Activated CD4-positive, alpha-beta T cell treated with anti-CD3 and anti-CD28 coated beads, Interleukin-2, amount 50 U/mL, for 24 hours (primary cell): ENCODE measurements around the gene TMTC2.

Experiments used
- DNase-seq, 2 donors: peaks; one replicate each; pipeline ENCODE4 v3.0.0-alpha.2; 2020; ENCODE audit warnings: low read depth in 1 of 2, low spot score in 1 of 2

Gene TMTC2

GRCh38 chr12:82948491-82948890, 261.8 kb downstream of the TMTC2 start:
- DNase-seq, result no peak

- no peak for DNase-seq
Observed at GRCh38 chr12:82950356-82950755, 263.6 kb downstream of the TMTC2 start.

GRCh38 chr12:82952946-82953345, 266.2 kb downstream of the TMTC2 start:
- DNase-seq, result no peak

- DNase-seq, result no peak
Observed at GRCh38 chr12:82953397-82953796, 266.7 kb downstream of the TMTC2 start.

GRCh38 chr12:82954064-82954463, 267.4 kb downstream of the TMTC2 start:
- DNase-seq, result no peak

GRCh38 chr12:82954572-82954971, 267.9 kb downstream of the TMTC2 start:
- no peak for DNase-seq

- no peak for DNase-seq
Observed at GRCh38 chr12:82955043-82955442, 268.3 kb downstream of the TMTC2 start.

GRCh38 chr12:82958966-82959365, 272.3 kb downstream of the TMTC2 start:
- no peak for DNase-seq

- DNase-seq, result no peak
Observed at GRCh38 chr12:82959821-82960220, 273.1 kb downstream of the TMTC2 start.

- no peak for DNase-seq
Observed at GRCh38 chr12:82961835-82962234, 275.1 kb downstream of the TMTC2 start.

GRCh38 chr12:82963956-82964355, 277.2 kb downstream of the TMTC2 start:
- no peak for DNase-seq

GRCh38 chr12:82964446-82964845, 277.7 kb downstream of the TMTC2 start:
- DNase-seq, result no peak

GRCh38 chr12:82966001-82966559, 279.4 kb downstream of the TMTC2 start:
- DNase-seq, result no peak

- no peak for DNase-seq
Observed at GRCh38 chr12:82968631-82969367, 282.1 kb downstream of the TMTC2 start.

- DNase-seq, result no peak
Observed at GRCh38 chr12:82970614-82971013, 283.9 kb downstream of the TMTC2 start.

- no peak for DNase-seq
Observed at GRCh38 chr12:82971584-82971983, 284.9 kb downstream of the TMTC2 start.

GRCh38 chr12:82972624-82973023, 285.9 kb downstream of the TMTC2 start:
- DNase-seq, result no peak

GRCh38 chr12:82973592-82973991, 286.9 kb downstream of the TMTC2 start:
- no peak for DNase-seq

GRCh38 chr12:82981150-82981549, 294.4 kb downstream of the TMTC2 start:
- no peak for DNase-seq

- DNase-seq, result no peak
Observed at GRCh38 chr12:82994117-82994516, 307.4 kb downstream of the TMTC2 start.

GRCh38 chr12:82996168-82996812, 309.6 kb downstream of the TMTC2 start:
- DNase-seq, result no peak

GRCh38 chr12:82998509-82998908, 311.8 kb downstream of the TMTC2 start:
- no peak for DNase-seq

GRCh38 chr12:83003026-83003425, 316.3 kb downstream of the TMTC2 start:
- no peak for DNase-seq
